SK-N-SH (cell line): ENCODE data around the gene CAPN3. TPM values are rescaled to one million over a fixed set of nuclear protein-coding genes. Genes with fewer than 3 reads are reported as not detected.

Source experiments
- CTCF ChIA-PET: fragments of 300-600, 350-600 bp; formaldehyde crosslinking; extraction: SDS; loops from one replicate; lab custom pipeline; 2021; lab: Yijun Ruan, JAX
- POLR2A ChIA-PET: fragments of 350-600 bp; sonication (Branson Sonifier 250); formaldehyde crosslinking; extraction: SDS; loops from one replicate; lab custom pipeline; 2020; ENCODE audit warnings: antibody characterized with exemption, inconsistent platforms; lab: Yijun Ruan, JAX
- DNase-seq: peaks from one replicate; pipeline ENCODE4 v3.0.0; 2012
- H2AFZ ChIP-seq: fragments of 200-600 bp; sonication (generic); 2 replicates; pipeline ENCODE4 v1.8.1; 2016; ENCODE audit warnings: antibody characterized with exemption, mild to moderate bottlenecking, low read depth
- H3F3A ChIP-seq: fragments of 200-600 bp; sonication (generic); replicated peaks from 2 replicates; pipeline ENCODE3; 2016; ENCODE audit warnings: antibody characterized with exemption, mild to moderate bottlenecking; ENCODE audit not compliant: insufficient read depth
- H3K27ac ChIP-seq, 2 experiments: fragments of 200-500 bp in 1 of 2; fragments of 200-600 bp in 1 of 2; sonication (Bioruptor generic) in 1 of 2; sonication (generic), shearing (Covaris generic) in 1 of 2; 2 replicates each; pipeline versions ENCODE4 v1.5.1 to v1.6.1; 2014 to 2016; ENCODE audit warnings: low read depth in 2 of 2, inconsistent platforms in 1 of 2, low read length in 1 of 2, mild to moderate bottlenecking in 1 of 2, mixed read lengths in 1 of 2
- H3K27me3 ChIP-seq: fragments of 200-600 bp; sonication (generic), shearing (Covaris generic); 2 replicates; pipeline ENCODE4 v1.6.1; 2016; ENCODE audit warnings: mixed run types; ENCODE audit not compliant: insufficient read depth
- H3K36me3 ChIP-seq, 2 experiments: fragments of 200-500 bp in 1 of 2; fragments of 200-600 bp in 1 of 2; sonication (Bioruptor generic) in 1 of 2; sonication (generic) in 1 of 2; replicated peaks in 1 of 2; 2 replicates each; pipeline versions ENCODE3 to v1.5.1; 2014 to 2016; ENCODE audit warnings: low read length in 1 of 2, mild to moderate bottlenecking in 1 of 2; ENCODE audit not compliant: insufficient read depth in 2 of 2, control insufficient read depth in 1 of 2
- H3K4me1 ChIP-seq, 2 experiments: fragments of 200-500 bp in 1 of 2; fragments of 200-600 bp in 1 of 2; sonication (Bioruptor generic) in 1 of 2; sonication (generic), shearing (Covaris generic) in 1 of 2; 2 replicates each; pipeline versions ENCODE4 v1.5.1 to v1.6.1; 2014 to 2016; ENCODE audit warnings: low read depth in 1 of 2, low read length in 1 of 2, mixed run types in 1 of 2; ENCODE audit not compliant: insufficient read depth in 2 of 2, control insufficient read depth in 1 of 2
- H3K4me2 ChIP-seq: fragments of 200-600 bp; sonication (generic), shearing (Covaris generic); 2 replicates; pipeline ENCODE4 v1.6.1; 2017; ENCODE audit warnings: mixed run types
- H3K4me3 ChIP-seq, 2 experiments: fragments of 200-500 bp in 1 of 2; fragments of 200-600 bp in 1 of 2; sonication (Bioruptor generic) in 1 of 2; sonication (generic), shearing (Covaris generic) in 1 of 2; 2 replicates each; pipeline versions ENCODE4 v1.5.1 to v1.8.1; 2014 to 2016; ENCODE audit warnings: low read depth in 2 of 2, inconsistent platforms in 1 of 2, low read length in 1 of 2, mild to moderate bottlenecking in 1 of 2, mixed read lengths in 1 of 2, moderate library complexity in 1 of 2
- H3K79me2 ChIP-seq: fragments of 200-600 bp; sonication (generic); 2 replicates; pipeline ENCODE4 v1.8.1; 2017; ENCODE audit warnings: mild to moderate bottlenecking; ENCODE audit not compliant: insufficient read depth
- H3K9ac ChIP-seq: fragments of 200-600 bp; sonication (generic); 2 replicates; pipeline ENCODE4 v1.6.1; 2017; ENCODE audit warnings: mixed run types
- H3K9me2 ChIP-seq: fragments of 200-600 bp; sonication (generic); 2 replicates; pipeline ENCODE4 v1.6.1; 2017; ENCODE audit warnings: mixed run types
- H3K9me3 ChIP-seq: fragments of 200-600 bp; sonication (generic); 2 replicates; pipeline ENCODE4 v1.6.1; 2017; ENCODE audit warnings: mixed run types, mild to moderate bottlenecking, moderate library complexity
- H4K20me1 ChIP-seq: fragments of 200-600 bp; sonication (generic); 2 replicates; pipeline ENCODE4 v1.6.1; 2017; ENCODE audit warnings: mild to moderate bottlenecking, mixed run types; ENCODE audit not compliant: insufficient read depth
- EP300 ChIP-seq, 2 experiments: IDR thresholded peaks; 2 replicates each; pipeline versions ENCODE4 v1.4.0 to v1.6.1; 2012; ENCODE audit warnings: borderline replicate concordance in 1 of 2, low read depth in 1 of 2, low read length in 1 of 2
- GABPA ChIP-seq: IDR thresholded peaks from 2 replicates; pipeline ENCODE4 v1.4.0; 2012; ENCODE audit warnings: low read depth, mild to moderate bottlenecking
- JUND ChIP-seq: IDR thresholded peaks from 2 replicates; pipeline ENCODE4 v1.4.0; 2012
- NFIC ChIP-seq: IDR thresholded peaks from 2 replicates; pipeline ENCODE4 v1.4.0; 2012; ENCODE audit warnings: borderline replicate concordance
- PBX3 ChIP-seq: IDR thresholded peaks from 2 replicates; pipeline ENCODE4; 2012
- POLR2AphosphoS5 ChIP-seq: IDR thresholded peaks from 2 replicates; pipeline ENCODE4 v1.6.1; 2012; ENCODE audit warnings: low read depth, low read length
- RAD21 ChIP-seq: IDR thresholded peaks from 2 replicates; pipeline ENCODE4 v1.6.1; 2012; ENCODE audit warnings: mild to moderate bottlenecking, low read length
- REST ChIP-seq: IDR thresholded peaks from 2 replicates; pipeline ENCODE4 v1.6.1; 2012; ENCODE audit warnings: mild to moderate bottlenecking, low read depth, low read length, moderate library complexity
- RXRA ChIP-seq: IDR thresholded peaks from 2 replicates; pipeline ENCODE4 v1.4.0; 2012; ENCODE audit warnings: low read depth, mild to moderate bottlenecking, borderline replicate concordance
- SIN3A ChIP-seq: IDR thresholded peaks from 2 replicates; pipeline ENCODE4 v1.6.1; 2012; ENCODE audit warnings: low read depth, mild to moderate bottlenecking, low read length, moderate library complexity, borderline replicate concordance
- TEAD4 ChIP-seq: IDR thresholded peaks from 2 replicates; pipeline ENCODE4 v1.4.0; 2012; ENCODE audit warnings: mild to moderate bottlenecking, borderline replicate concordance; ENCODE audit not compliant: insufficient read depth
- ZBTB33 ChIP-seq: IDR thresholded peaks from 2 replicates; pipeline ENCODE4 v1.4.0; 2012; ENCODE audit warnings: low read depth, borderline replicate concordance
- WGBS: methylation state at CpG from one replicate; pipeline ENCODE4 v1.1.6; 2017; ENCODE audit warnings: low lambda C conversion rate; 5-methylcytosine and 5-hydroxymethylcytosine counted together
- polyA plus RNA-seq, 3 experiments: library from polyadenylated mRNA; depleted of rRNA; stranded (reverse); fragments of >200 nt; gene quantifications; 2 replicates each; pipeline ENCODE4 v1.2.3, GENCODE V29; 2012

Gene CAPN3
- polyA plus RNA-seq, 1 of the 3 experiments (the other 2 are of a cell fraction), result 1.8 TPM

- no peak overlapping the region for H3K4me3 ChIP-seq
- H3K27me3 ChIP-seq, result no peaks in the 10 kb centered on the region
- H3K9me2 ChIP-seq, result no peaks in the 10 kb centered on the region
- CTCF ChIA-PET, result no interaction called here
- peaks cover 8% of the 10 kb centered on the region; the same call in 1 of the 2 replicates for H3K9me3 ChIP-seq
- no peak overlapping the region for H3K27ac ChIP-seq
- no peaks in the 10 kb centered on the region for H3K4me1 ChIP-seq
- DNase-seq, result no peak
- no peak for TF ChIP-seq PBX3
- no peak for TF ChIP-seq SIN3A
- TF ChIP-seq RAD21, result no peak
- no peak for TF ChIP-seq NFIC
- TF ChIP-seq EP300 (IDR thresholded peaks at IDR 0.05; ENCODE audit: borderline replicate concordance in 1 of 2, low read depth in 1 of 2, low read length in 1 of 2), result no peak
- TF ChIP-seq GABPA, result no peak
- no peak for TF ChIP-seq REST
- no peak for TF ChIP-seq TEAD4
- no peak for TF ChIP-seq RXRA
- TF ChIP-seq ZBTB33, result no peak
- no peak for TF ChIP-seq POLR2AphosphoS5
- TF ChIP-seq JUND, result no peak
- H3K4me2 ChIP-seq, result no peak overlapping the region
- POLR2A ChIA-PET, result no interaction called here
- WGBS, result 75% methylated on average over 2 of the region's 2 CpGs
- H3K79me2 ChIP-seq, result no peaks in the 10 kb centered on the region
- no peak overlapping the region for H3K9ac ChIP-seq
- H3K36me3 ChIP-seq, result peaks cover 0 to 14% of the 10 kb centered on the region in 2 experiments
- no peaks in the 10 kb centered on the region for H4K20me1 ChIP-seq
- no peak overlapping the region for H2AFZ ChIP-seq
- no peaks in the 10 kb centered on the region for H3F3A ChIP-seq
Measured at GRCh38 chr15:42329992-42330391, 29.3 kb upstream of the CAPN3 start.
